ENCODE measurements around the gene ANKRD13B.

The ANKRD13B gene

DNA sequence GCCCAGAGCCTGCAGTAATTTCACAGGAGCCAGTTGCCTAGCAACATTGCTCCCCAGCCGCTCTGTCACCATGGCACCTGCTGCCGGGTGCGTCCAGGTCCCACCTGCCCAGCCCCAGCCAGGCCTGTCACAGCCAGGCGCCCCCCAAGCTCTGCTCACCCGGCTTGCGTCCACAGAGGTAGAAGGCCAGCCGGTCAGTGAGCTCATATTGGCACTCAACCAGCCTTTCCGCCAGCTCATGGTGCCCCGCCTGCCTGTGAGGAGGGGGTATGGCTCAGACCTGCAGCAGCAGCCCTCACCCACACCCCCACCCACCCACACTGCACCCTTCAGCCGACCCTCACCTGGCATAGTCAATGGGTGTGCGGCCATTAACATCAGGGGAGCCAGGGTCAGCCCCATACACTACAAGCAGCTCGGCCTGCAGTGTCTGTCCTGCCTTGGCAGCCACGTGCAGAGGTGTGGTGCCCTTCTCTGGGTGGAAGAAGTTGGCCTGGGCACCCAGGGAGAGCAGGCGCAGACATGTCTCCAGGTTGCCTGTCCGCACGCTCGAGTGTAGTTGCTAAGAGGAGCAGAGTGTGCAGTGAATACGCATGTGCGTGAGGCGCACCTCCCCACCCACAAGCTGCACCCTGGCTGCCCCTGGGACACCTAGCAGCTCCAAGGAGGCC, 11.2 kb upstream of the ANKRD13B start:
- no peak overlapping the region for H3K4me3 ChIP-seq (ENCODE audit: low read length)
- no peaks in the 10 kb centered on the region for H3K27me3 ChIP-seq (ENCODE audit: insufficient read depth, low read length)
- H2AFZ ChIP-seq (ENCODE audit: low read depth, low read length) = no peak overlapping the region
- peaks cover 18% of the 10 kb centered on the region for H3K4me1 ChIP-seq (ENCODE audit: insufficient read depth, low read length)
- peaks cover 41% of the 10 kb centered on the region for H3K36me3 ChIP-seq (ENCODE audit: insufficient read depth, low read length)
- H3K9me3 ChIP-seq (ENCODE audit: low read length) = no peaks in the 10 kb centered on the region

DNA sequence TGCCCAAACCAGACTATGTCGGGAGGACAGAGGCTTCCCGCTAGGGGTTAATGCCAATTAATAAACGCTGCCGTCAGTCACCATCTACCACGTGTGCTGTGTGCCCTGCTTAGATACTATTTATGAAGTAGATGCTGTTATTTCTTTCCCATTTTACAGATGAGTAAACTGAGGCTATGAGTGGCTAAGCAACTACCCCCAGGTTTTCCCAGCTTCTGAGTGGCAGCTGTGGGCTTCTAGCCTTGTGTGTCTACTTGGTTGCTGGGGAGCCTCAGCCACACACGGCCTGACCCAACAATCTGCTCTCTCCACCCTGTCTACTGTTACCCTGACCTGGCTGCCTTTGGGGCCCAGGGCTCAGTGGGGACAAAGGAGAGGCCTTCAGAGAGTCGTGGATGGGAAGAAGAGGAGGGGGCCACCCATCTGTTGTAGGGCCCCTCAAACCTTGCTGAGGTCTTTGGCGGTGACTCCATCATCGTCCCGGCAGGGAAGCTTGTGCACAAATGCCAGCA, 10.6 kb upstream of the ANKRD13B start:
- Histone ChIP-seq H2AFZ (ENCODE audit: low read depth, low read length) (no peak overlapping the region), H3K4me1 (ENCODE audit: insufficient read depth, low read length) (peaks cover 24% of the 10 kb centered on the region), H3K4me3 (ENCODE audit: low read length) (no peak overlapping the region), H3K9me3 (ENCODE audit: low read length) (no peaks in the 10 kb centered on the region), H3K36me3 (ENCODE audit: insufficient read depth, low read length) (peaks cover 36% of the 10 kb centered on the region), H3K27me3 (ENCODE audit: insufficient read depth, low read length) (no peaks in the 10 kb centered on the region)

DNA sequence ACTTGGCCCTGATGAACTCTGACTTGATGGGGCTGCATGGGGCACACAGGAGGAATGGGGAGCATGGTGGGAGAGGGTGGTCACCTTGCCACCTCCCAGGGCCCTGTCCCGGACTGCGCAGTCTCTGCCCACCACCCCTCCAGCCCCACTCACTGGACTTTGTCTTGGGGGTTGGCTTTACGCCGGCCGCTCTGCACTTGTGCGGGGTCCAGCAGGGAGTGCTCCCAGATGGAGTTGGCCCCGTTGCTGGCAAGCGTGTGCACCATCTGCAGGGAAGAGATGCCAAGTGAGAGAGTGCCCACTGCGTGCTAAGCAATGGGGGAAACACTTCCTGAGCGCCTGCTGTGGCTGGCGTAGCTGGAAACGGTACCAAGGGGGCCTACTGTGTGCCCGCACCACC, 10.2 kb upstream of the ANKRD13B start:
- H3K4me3 ChIP-seq (ENCODE audit: low read length) = no peak overlapping the region
- no peak overlapping the region for H2AFZ ChIP-seq (ENCODE audit: low read depth, low read length)
- no peaks in the 10 kb centered on the region for H3K27me3 ChIP-seq (ENCODE audit: insufficient read depth, low read length)
- peaks cover 31% of the 10 kb centered on the region for H3K36me3 ChIP-seq (ENCODE audit: insufficient read depth, low read length)
- no peaks in the 10 kb centered on the region for H3K9me3 ChIP-seq (ENCODE audit: low read length)
- peaks cover 28% of the 10 kb centered on the region for H3K4me1 ChIP-seq (ENCODE audit: insufficient read depth, low read length)

DNA sequence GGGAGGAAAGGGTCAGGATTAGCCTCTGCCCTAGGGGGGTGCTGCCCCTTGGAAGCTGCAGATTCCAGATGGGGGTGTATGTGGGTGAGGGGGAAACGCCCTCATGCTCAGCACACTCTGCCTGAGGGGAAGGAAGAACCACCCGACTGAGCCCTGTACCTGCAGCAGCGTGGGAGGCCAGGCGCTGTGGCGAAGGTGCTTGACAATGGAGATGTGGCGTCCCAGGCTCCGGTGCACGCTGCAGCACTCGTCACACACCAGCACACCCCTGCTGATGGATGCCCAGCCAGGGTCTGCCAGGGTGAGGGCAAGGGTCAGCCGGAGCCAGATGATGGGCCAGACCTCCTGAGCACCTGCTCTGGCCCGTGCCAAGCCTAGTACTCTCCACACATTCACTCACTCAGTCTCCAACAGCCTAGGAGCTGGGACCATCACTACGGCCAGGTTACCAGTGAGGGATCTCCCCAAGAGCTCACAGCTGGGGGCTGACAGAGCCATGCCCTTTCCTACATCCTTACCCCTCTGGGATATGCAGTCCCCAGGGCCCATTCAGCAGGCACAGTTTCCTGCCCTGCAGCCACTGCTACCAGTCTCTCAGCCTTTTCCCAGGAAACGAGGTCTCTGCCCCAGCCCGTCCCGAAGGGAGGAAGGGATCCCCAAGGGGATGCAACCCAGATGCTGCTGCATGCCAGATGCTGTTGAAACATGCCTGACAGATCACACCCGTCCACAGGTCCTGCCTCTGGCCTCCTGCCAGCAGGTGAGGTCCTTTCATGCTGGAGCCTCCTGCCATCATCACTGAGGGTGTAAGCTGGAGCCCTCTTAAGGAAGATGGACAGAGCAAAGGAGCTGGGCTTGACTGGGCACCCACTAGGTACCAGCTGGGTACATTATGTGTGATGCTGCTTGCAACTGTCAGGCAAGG, 9.3 kb upstream of the ANKRD13B start:
- Histone ChIP-seq H3K4me1 (ENCODE audit: insufficient read depth, low read length) (peaks cover 36% of the 10 kb centered on the region), H3K4me3 (ENCODE audit: low read length) (no peak overlapping the region), H2AFZ (ENCODE audit: low read depth, low read length) (no peak overlapping the region), H3K36me3 (ENCODE audit: insufficient read depth, low read length) (peaks cover 25% of the 10 kb centered on the region), H3K27me3 (ENCODE audit: insufficient read depth, low read length) (no peaks in the 10 kb centered on the region), H3K9me3 (ENCODE audit: low read length) (no peaks in the 10 kb centered on the region)

DNA sequence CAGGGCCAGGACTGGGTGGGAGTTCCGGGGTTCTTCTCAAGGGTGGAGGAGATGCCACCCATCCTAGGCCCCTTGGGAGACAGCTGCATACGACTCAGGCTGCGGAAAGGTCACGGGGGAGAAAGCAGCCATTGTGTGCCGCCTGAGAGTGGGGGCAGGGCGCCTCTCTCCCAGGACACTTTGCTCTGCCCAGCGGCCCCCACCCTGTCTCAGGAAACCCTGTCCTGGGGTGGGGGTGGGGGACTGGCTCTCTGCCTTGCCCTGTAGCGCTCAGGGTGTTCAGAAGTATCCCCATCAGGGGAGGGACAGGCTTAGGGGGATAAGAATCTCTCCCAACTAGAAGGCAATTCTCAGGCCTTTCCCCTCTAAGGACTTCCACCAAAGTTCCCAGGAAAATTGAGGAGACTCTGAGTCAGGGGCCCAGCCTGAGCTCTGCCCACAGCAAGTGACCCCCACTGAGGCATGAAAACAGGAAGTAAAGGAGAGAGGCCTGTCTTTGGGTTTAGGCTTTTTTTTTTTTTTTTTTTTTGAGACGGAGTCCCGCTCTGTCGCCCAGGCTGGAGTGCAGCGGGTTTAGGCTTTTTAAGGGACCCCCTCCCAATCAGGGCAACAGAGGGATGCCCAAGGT, 8.4 kb upstream of the ANKRD13B start:
- Histone ChIP-seq H3K4me1 (ENCODE audit: insufficient read depth, low read length) (peaks cover 36% of the 10 kb centered on the region), H3K4me3 (ENCODE audit: low read length) (no peak overlapping the region), H3K27me3 (ENCODE audit: insufficient read depth, low read length) (no peaks in the 10 kb centered on the region), H3K9me3 (ENCODE audit: low read length) (no peaks in the 10 kb centered on the region), H2AFZ (ENCODE audit: low read depth, low read length) (no peak overlapping the region), H3K36me3 (ENCODE audit: insufficient read depth, low read length) (peaks cover 21% of the 10 kb centered on the region)

DNA sequence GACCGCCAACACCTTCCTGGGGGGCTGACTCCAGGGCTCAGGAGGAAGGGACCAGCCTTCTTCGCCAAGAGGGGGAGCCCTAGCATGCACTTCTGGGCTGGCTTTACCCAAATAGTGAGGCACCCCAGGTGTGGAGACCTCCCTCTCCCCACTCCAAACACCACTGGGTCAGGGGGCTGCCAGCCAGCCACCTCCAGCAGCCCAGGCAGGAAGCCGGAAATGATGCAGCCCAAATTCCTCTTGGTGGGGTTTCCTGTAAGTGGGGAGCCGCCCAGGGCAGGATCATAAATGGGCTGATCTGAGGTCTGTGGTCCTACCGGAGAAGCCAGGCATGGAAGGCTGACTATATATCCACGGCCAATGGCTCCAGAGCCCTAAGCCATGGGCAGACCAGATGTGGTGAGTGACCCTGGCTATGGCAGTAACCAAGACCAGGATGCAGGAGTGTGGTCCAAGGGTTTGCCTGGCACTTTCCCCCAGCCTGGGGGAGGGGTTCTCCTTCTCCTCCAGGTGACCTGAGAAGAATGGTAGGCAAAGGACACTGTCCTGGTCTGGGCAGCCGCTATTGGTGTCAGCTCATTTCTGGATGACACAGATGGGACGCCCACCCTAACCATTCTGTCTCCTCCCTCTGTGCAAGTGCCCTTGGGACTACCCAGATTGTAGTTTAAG, 7.7 kb upstream of the ANKRD13B start:
- peaks cover 21% of the 10 kb centered on the region for H3K36me3 ChIP-seq (ENCODE audit: insufficient read depth, low read length)

DNA sequence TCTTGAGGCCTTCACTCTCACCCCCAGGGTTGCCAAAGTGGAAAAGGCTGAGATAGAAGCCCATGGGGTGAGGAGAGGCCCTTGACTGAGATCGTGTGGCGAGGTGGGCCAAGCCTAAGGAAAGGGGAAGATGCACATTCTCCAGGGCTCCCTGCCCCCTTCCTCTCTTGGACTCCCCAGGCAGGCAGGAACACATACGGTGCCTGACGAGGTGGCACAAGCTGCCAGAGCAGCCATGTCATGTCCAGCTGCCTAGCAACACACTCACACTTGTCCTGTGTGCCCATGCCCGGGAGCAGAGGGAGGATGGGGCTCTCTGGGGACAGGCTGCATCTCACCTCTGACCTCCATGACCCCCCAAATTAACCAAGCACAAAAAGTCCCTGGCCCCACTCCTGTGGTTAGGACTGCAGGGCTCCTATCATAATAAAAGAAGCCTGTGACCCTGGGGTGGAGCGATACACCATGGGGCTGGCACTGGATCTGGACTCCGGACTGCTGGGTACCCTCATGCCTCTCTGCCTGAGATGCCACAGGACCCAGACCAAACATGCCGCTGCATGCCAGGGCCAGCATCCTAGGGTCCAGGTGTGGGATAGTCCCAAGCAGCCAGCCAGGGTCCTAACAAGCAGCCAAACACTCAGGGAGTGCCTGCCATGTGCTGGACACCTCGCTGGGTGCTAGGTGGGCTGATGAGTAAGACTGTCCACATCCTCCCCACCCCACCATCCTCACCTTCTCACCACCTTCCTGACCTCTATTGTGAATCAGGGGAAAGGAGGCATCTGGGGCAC, 6.1 kb upstream of the ANKRD13B start:
- Histone ChIP-seq H3K9me3 (ENCODE audit: low read length) (no peaks in the 10 kb centered on the region), H2AFZ (ENCODE audit: low read depth, low read length) (no peak overlapping the region), H3K36me3 (ENCODE audit: insufficient read depth, low read length) (peaks cover 16% of the 10 kb centered on the region), H3K4me3 (ENCODE audit: low read length) (no peak overlapping the region), H3K4me1 (ENCODE audit: insufficient read depth, low read length) (peaks cover 49% of the 10 kb centered on the region), H3K27me3 (ENCODE audit: insufficient read depth, low read length) (no peaks in the 10 kb centered on the region)

More for the DNA sequence above, 7.7 kb upstream of the ANKRD13B start:
- Histone ChIP-seq H2AFZ (ENCODE audit: low read depth, low read length) (no peak overlapping the region), H3K27me3 (ENCODE audit: insufficient read depth, low read length) (no peaks in the 10 kb centered on the region), H3K4me1 (ENCODE audit: insufficient read depth, low read length) (peaks cover 42% of the 10 kb centered on the region), H3K9me3 (ENCODE audit: low read length) (no peaks in the 10 kb centered on the region), H3K4me3 (ENCODE audit: low read length) (no peak overlapping the region)

DNA sequence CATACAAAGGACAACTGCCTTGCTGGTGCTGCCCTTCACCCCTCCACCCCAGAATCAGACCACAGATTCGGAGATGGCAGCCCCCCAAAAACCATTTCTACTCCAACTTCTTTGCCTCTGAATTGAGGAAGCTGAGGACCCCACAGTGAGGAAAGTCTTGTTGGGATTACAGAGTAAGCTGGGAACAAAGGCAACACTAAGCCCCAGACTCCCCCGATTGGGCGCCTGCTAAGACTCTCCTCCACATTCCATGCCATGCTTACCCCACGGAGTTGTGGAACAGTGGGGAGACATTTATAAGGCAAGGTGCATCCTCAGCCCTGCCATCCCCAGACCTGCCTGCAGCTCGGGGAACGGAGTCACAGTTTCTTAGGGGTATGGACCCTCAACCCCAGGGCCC, 5.3 kb upstream of the ANKRD13B start:
- no peaks in the 10 kb centered on the region for H3K27me3 ChIP-seq (ENCODE audit: insufficient read depth, low read length)
- H3K4me3 ChIP-seq (ENCODE audit: low read length) = peak overlapping the region; percentile 94
- H3K36me3 ChIP-seq (ENCODE audit: insufficient read depth, low read length) = peaks cover 8% of the 10 kb centered on the region
- no peaks in the 10 kb centered on the region for H3K9me3 ChIP-seq (ENCODE audit: low read length)
- peaks cover 57% of the 10 kb centered on the region for H3K4me1 ChIP-seq (ENCODE audit: insufficient read depth, low read length)
- H2AFZ ChIP-seq (ENCODE audit: low read depth, low read length) = no peak overlapping the region

DNA sequence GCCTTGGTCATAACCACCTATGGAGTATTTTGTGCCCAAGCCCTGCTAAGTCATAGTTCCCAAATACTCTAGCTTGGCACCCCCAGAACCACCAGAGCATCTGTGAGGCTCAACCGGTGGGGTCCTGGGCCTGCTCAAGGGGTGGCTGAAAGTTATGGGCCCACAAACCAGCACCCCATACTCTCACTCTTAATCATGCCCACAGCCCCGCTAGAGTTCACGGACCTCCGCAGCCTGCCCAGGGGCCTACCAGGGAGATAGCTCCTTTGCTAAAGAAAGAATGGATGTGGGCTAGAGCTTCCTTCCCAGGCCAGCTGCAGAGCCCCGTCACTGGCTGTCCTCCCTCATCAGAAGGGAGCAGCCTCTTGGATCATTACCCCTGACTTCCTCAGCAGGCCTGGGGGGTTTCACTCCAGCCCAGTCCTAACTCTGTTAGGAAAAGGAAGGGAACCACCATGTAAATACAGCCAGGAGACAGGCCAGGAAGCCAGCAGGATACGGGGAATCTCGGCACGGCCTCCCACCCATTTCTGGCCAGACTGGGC, 4.8 kb upstream of the ANKRD13B start:
- no peak overlapping the region for H2AFZ ChIP-seq (ENCODE audit: low read depth, low read length)
- no peaks in the 10 kb centered on the region for H3K9me3 ChIP-seq (ENCODE audit: low read length)
- peaks cover 59% of the 10 kb centered on the region for H3K4me1 ChIP-seq (ENCODE audit: insufficient read depth, low read length)
- H3K36me3 ChIP-seq (ENCODE audit: insufficient read depth, low read length) = peaks cover 4% of the 10 kb centered on the region
- peak overlapping the region; percentile 94 for H3K4me3 ChIP-seq (ENCODE audit: low read length)
- no peaks in the 10 kb centered on the region for H3K27me3 ChIP-seq (ENCODE audit: insufficient read depth, low read length)

DNA sequence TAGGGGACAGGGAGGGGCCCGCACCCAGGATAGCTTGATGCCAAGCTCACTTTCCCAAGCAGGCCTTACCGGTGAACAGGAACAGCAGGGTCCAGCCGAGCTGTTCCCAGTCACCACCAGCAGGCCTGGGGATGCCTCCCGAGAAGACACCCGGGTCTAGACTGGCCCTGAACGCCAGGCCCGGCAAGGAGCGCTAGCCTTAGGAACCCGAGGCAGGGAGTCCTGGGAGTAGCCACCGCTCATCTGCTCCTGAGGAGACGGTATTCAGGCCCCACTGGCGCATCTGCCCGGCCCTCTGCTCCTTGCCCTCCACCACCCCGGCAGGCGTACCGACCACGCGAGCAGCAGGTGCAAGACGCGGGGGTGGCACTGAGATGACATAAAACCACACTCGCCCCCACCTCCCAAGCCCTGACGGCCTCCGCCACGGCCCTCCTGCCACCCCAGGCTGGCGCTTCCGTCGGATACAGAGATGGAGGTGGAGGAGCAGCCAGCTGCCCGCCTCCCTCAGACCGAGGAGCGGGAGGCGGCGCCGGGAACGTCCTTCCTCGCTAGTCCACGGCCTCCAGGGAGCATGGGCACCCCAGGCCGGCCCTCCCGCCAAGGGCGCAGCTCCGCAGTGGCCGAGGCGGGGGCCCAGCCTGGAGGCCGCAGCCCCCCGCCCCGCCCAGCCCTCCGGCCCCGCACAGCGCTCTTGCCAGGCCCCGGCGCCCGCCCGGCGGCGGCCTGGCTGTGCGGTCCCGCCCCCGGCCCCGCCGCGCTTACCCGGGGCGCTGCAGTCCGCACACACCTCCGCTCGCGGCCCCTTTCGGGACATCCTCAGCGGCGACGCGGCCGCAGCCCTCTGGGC, 4.1 kb upstream of the ANKRD13B start:
- Histone ChIP-seq H3K36me3 (ENCODE audit: insufficient read depth, low read length) (no peaks in the 10 kb centered on the region), H2AFZ (ENCODE audit: low read depth, low read length) (no peak overlapping the region), H3K4me1 (ENCODE audit: insufficient read depth, low read length) (peaks cover 59% of the 10 kb centered on the region), H3K4me3 (ENCODE audit: low read length) (peak overlapping the region; percentile 94), H3K9me3 (ENCODE audit: low read length) (no peaks in the 10 kb centered on the region), H3K27me3 (ENCODE audit: insufficient read depth, low read length) (no peaks in the 10 kb centered on the region)
